Right hindlimb (tissue), 1 donor: ENCODE data around the gene COA1.
A peak's percentile ranks its signal among the peaks of the same experiment; 100 is the strongest.
"Not testable (repeated sequence)": the region's sequence is repeated elsewhere in the genome, so short reads cannot be mapped to it uniquely, and the experiment has no call there.

Source experiments
- DNase-seq: peaks from one replicate; pipeline ENCODE4 v3.0.0-alpha.2; 2018

COA1 gene

GRCh38 chr7:43729214-43729923, at the start of gene COA1:
Gene COA1 (minus strand): TSS chr7:43729523. CDS start chr7:43648614, 80,909 bp downstream.
- peak; percentile 91 for DNase-seq

- DNase-seq = not testable (repeated sequence)
Observed at GRCh38 chr7:43778293-43779044, 49.1 kb upstream of the COA1 start.

- not testable (repeated sequence) for DNase-seq
Observed at GRCh38 chr7:43775255-43775654, 45.9 kb upstream of the COA1 start.

GRCh38 chr7:43773268-43773667, 43.9 kb upstream of the COA1 start:
- DNase-seq = not testable (repeated sequence)

- no peak for DNase-seq
Observed at GRCh38 chr7:43771573-43771972, 42.2 kb upstream of the COA1 start.

- DNase-seq = no peak
Observed at GRCh38 chr7:43771128-43771527, 41.8 kb upstream of the COA1 start.

- no peak for DNase-seq
Observed at GRCh38 chr7:43769791-43770465, 40.6 kb upstream of the COA1 start.

GRCh38 chr7:43769281-43769680, 40.0 kb upstream of the COA1 start:
- DNase-seq = no peak

- DNase-seq = no peak
Observed at GRCh38 chr7:43768887-43769272, 39.6 kb upstream of the COA1 start.

GRCh38 chr7:43768201-43768886, 39.0 kb upstream of the COA1 start:
- DNase-seq = no peak

GRCh38 chr7:43767311-43767710, 38.0 kb upstream of the COA1 start:
- no peak for DNase-seq

GRCh38 chr7:43766564-43766963, 37.2 kb upstream of the COA1 start:
- no peak for DNase-seq

- no peak for DNase-seq
Observed at GRCh38 chr7:43764807-43765491, 35.6 kb upstream of the COA1 start.

GRCh38 chr7:43764039-43764761, 34.9 kb upstream of the COA1 start:
- no peak for DNase-seq

- DNase-seq = no peak
Observed at GRCh38 chr7:43763183-43763582, 33.9 kb upstream of the COA1 start.

GRCh38 chr7:43761938-43762692, 32.8 kb upstream of the COA1 start:
- DNase-seq = no peak

- no peak for DNase-seq
Observed at GRCh38 chr7:43761382-43761781, 32.1 kb upstream of the COA1 start.

- no peak for DNase-seq
Observed at GRCh38 chr7:43760861-43761260, 31.5 kb upstream of the COA1 start.

- peak; percentile 60 for DNase-seq
Observed at GRCh38 chr7:43758822-43759683, 29.7 kb upstream of the COA1 start.
